Subcutaneous adipose tissue (tissue), 4 donors: ENCODE results near the gene ZNF181. TPM values are rescaled to one million over a fixed set of nuclear protein-coding genes. Genes with fewer than 3 reads are reported as not detected.

ENCODE experiments used
- CTCF ChIP-seq: fragments of 450-650 bp; IDR thresholded peaks from one replicate; pipeline ENCODE4 v1.5.1; 2016; ENCODE audit warnings: low read depth, mild to moderate bottlenecking, control low read depth, antibody characterized with exemption, moderate library complexity
- total RNA-seq, 4 donors: library from RNA; depleted of rRNA; stranded (reverse); fragments of >200 nt; gene quantifications; one replicate each; pipeline ENCODE4 v1.1.0, GENCODE V29; 2016

ZNF181 gene
- total RNA-seq, 4 donors from 2014 or later = 17.3 to 23.3 (median 21.0) TPM

GRCh38 chr19:34731964-34732363 lies 2.1 kb upstream of the ZNF181 start:
- TF ChIP-seq CTCF = no peak

GRCh38 chr19:34732612-34733211 lies 1.3 kb upstream of the ZNF181 start:
- no peak for TF ChIP-seq CTCF

- no peak for TF ChIP-seq CTCF
Measured at GRCh38 chr19:34733266-34733745, 737 bp upstream of the ZNF181 start.

GRCh38 chr19:34734537-34735103 lies 577 bp downstream of the ZNF181 start:
- no peak for TF ChIP-seq CTCF

- no peak for TF ChIP-seq CTCF
Measured at GRCh38 chr19:34744896-34745690, 11.1 kb downstream of the ZNF181 start.

- TF ChIP-seq CTCF = no peak
Measured at GRCh38 chr19:34757441-34757840, 23.4 kb downstream of the ZNF181 start.

- TF ChIP-seq CTCF = no peak
Measured at GRCh38 chr19:34759218-34759917, 25.3 kb downstream of the ZNF181 start.
